Stomach (tissue), 9 donors: ENCODE data around the gene PEX10. TPM values are rescaled to one million over a fixed set of nuclear protein-coding genes. Genes with fewer than 3 reads are reported as not detected.

ENCODE experiments used
- DNase-seq, 2 donors: peaks; one replicate each; pipeline versions ENCODE4 v3.0.0 to v3.0.0-alpha.2; 2013 to 2019
- H3K27ac ChIP-seq, 5 donors: fragments of 200-600 bp in 4 of 5; sonication (generic) in 4 of 5; one replicate each; pipeline ENCODE4 v1.5.1; 2013 to 2019; ENCODE audit warnings: mild to moderate bottlenecking in 1 of 5, moderate library complexity in 1 of 5
- H3K27me3 ChIP-seq, 3 donors: fragments of 200-600 bp; sonication (generic); one replicate each; pipeline ENCODE4 v1.5.1; 2017 to 2019; ENCODE audit warnings: mixed run types in 1 of 3
- H3K36me3 ChIP-seq, 4 donors: fragments of 200-600 bp; sonication (generic); 1 replicate in 3 of 4; 2 replicates in 1 of 4; pipeline ENCODE4 v1.5.1; 2016 to 2019
- H3K4me1 ChIP-seq, 4 donors: fragments of 200-600 bp; sonication (generic); one replicate each; pipeline ENCODE4 v1.5.1; 2016 to 2019
- H3K4me3 ChIP-seq, 4 donors: fragments of 200-600 bp; sonication (generic) in 3 of 4; one replicate each; pipeline ENCODE4 v1.5.1; 2016 to 2019; ENCODE audit warnings: mild to moderate bottlenecking in 1 of 4
- H3K9me3 ChIP-seq, 4 donors: fragments of 200-600 bp; sonication (generic); one replicate each; pipeline ENCODE4 v1.5.1; 2016 to 2019
- EP300 ChIP-seq: sonication (generic); formaldehyde crosslinking; IDR thresholded peaks from one replicate; pipeline ENCODE4 v1.6.1; 2017; ENCODE audit warnings: antibody characterized with exemption
- POLR2A ChIP-seq, 4 donors: fragments of 450-650 bp; IDR thresholded peaks; one replicate each; pipeline ENCODE4 v1.6.1; 2016; ENCODE audit warnings: antibody characterized with exemption in 4 of 4, control low read depth in 2 of 4, mild to moderate bottlenecking in 1 of 4, moderate library complexity in 1 of 4
- POLR2AphosphoS5 ChIP-seq, 3 donors: sonication (generic); formaldehyde crosslinking; IDR thresholded peaks; one replicate each; pipeline ENCODE4 v1.6.1; 2016; ENCODE audit warnings: antibody characterized with exemption in 3 of 3
- WGBS, 5 donors: extraction: QIAGEN DNeasy Blood & Tissue Kit in 3 of 5; methylation state at CpG; one replicate each; pipeline versions ENCODE4 v1.1.5 to v1.1.7; 2013 to 2018; 5-methylcytosine and 5-hydroxymethylcytosine counted together
- intact Hi-C: fragments of 100-400 bp; cut with DNase I; formaldehyde crosslinking; loops from one replicate; pipeline ENCODE4 v1.15.1; 2023; ENCODE audit warnings: low total_unique reads
- polyA plus RNA-seq, 3 donors: library from polyadenylated mRNA; stranded (reverse); fragments of 200-250 nt; gene quantifications; one replicate each; pipeline ENCODE4 v1.2.3, GENCODE V29; 2013
- total RNA-seq, 5 donors: library from RNA; depleted of rRNA; stranded (reverse); fragments of >200 nt; gene quantifications; one replicate each; pipeline versions ENCODE4 v1.1.0 to v1.2.3, GENCODE V29; 2014 to 2016
- TF ChIP-seq, protein P1 (sequence below), 7 experiments: fragments of 450-650 bp in 4 of 7; fragments of 200-600 bp in 3 of 7; sonication (generic) in 3 of 7; IDR thresholded peaks; one replicate each; pipeline ENCODE4 v1.5.1; 2016 to 2019; ENCODE audit warnings: antibody characterized with exemption in 7 of 7, control low read depth in 2 of 7, mild to moderate bottlenecking in 1 of 7
- donor health status: healthy with polysubstance abuse.
- donor health status: Bipolar disorder and iron deficiency.
- donor health status: healthy.

The PEX10 gene
- total and polyA plus RNA-seq, 8 donors: 0.87 to 27.2 (median 15.7) TPM

DNA sequence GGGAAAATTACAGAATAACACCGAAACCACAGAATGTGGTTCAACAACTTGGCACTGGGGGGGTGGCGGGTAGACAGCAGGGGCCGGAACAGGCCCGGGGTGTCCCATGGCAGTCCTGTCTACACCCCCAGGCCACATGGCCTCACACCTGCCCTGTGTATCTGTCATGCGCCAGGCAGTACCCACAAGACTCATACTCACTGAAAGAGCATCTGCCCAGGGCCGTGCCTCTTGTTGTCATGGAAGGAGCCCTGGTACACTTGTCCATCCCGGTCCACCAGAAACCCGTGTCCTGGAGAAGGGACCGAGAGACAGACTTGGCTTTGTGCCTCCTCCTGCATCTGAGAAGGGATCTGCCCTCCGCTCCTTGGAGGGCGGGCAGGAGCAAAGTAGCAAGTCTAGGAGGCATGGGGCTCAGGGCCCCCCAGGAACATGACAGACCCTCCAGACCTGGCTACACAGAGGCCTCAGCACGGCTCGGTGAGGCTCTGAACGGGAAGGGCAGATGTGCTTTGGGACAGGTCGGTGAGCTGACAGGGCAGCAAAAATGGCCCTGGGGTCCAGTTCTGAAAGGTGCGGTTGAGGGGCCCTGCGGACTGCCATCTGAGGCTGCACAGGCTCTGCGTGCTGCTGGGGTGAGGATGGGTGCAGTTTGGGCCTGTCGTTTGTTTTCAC, 26.6 kb downstream of the PEX10 start:
- H3K9me3 ChIP-seq: no peaks in the 10 kb centered on the region
- 89 to 94% (median 92%) methylated on average over 15 to 19 of the region's 19 CpGs for WGBS, 5 donors
- H3K27me3 ChIP-seq: no peaks in the 10 kb centered on the region
- DNase-seq: no peak
- intact Hi-C loops: no loop called here
- no peak for TF ChIP-seq POLR2A (IDR thresholded peaks at IDR 0.05)
- TF ChIP-seq, protein P1, sequence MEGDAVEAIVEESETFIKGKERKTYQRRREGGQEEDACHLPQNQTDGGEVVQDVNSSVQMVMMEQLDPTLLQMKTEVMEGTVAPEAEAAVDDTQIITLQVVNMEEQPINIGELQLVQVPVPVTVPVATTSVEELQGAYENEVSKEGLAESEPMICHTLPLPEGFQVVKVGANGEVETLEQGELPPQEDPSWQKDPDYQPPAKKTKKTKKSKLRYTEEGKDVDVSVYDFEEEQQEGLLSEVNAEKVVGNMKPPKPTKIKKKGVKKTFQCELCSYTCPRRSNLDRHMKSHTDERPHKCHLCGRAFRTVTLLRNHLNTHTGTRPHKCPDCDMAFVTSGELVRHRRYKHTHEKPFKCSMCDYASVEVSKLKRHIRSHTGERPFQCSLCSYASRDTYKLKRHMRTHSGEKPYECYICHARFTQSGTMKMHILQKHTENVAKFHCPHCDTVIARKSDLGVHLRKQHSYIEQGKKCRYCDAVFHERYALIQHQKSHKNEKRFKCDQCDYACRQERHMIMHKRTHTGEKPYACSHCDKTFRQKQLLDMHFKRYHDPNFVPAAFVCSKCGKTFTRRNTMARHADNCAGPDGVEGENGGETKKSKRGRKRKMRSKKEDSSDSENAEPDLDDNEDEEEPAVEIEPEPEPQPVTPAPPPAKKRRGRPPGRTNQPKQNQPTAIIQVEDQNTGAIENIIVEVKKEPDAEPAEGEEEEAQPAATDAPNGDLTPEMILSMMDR (IDR thresholded peaks at IDR 0.05): no peak
- no peak for TF ChIP-seq POLR2AphosphoS5 (IDR thresholded peaks at IDR 0.05)
- TF ChIP-seq EP300: no peak
- H3K4me1 ChIP-seq: peaks cover 13 to 24% (median 19%) of the 10 kb centered on the region in 4 donors
- no peak overlapping the region for H3K27ac ChIP-seq
- H3K4me3 ChIP-seq: no peak overlapping the region
- peaks cover 0 to 18% (median 11%) of the 10 kb centered on the region in 4 donors for H3K36me3 ChIP-seq

DNA sequence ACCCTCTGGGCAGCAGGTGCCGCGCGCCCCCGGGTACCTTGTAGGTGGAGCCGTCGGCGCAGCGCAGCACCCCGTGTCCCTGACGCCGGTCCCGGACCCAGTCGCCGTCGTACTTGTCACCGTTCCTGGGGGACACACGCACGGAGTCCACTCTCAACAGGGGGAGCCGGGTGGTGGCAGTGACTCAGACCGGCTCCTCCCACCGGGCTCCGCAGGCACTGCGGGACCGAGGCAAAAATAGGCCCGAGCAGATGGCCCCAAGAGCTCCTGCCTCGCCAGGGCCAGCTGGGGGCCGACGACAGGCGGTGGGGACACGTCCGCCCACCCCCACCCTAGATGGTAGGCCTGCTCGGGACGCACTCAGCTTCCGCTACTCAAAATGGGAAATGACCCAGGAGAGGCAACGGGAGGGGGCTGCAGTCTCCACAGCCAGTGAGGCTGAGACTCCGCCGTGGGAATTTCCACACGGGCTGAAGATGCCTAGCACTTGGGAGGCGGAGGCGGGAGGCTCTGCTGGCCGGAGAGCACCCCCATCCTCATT, 27.4 kb downstream of the PEX10 start:
- no peak for DNase-seq
- Histone ChIP-seq H3K4me3 (no peak overlapping the region), H3K36me3 (peaks cover 0 to 18% (median 11%) of the 10 kb centered on the region in 4 donors), H3K27ac (no peak overlapping the region), H3K27me3 (no peaks in the 10 kb centered on the region), H3K4me1 (peaks cover 6 to 17% (median 12%) of the 10 kb centered on the region in 4 donors), H3K9me3 (no peaks in the 10 kb centered on the region)
- TF ChIP-seq EP300: no peak
- TF ChIP-seq, protein P1 (IDR thresholded peaks at IDR 0.05): no peak
- TF ChIP-seq POLR2AphosphoS5 (IDR thresholded peaks at IDR 0.05): no peak
- TF ChIP-seq POLR2A (IDR thresholded peaks at IDR 0.05): no peak
- intact Hi-C loops: loop anchor here (5.0 kb wide), 1 partner anchor 188 kb away; no protein-coding TSS in a partner anchor
- 76 to 88% (median 78%) methylated on average over 4 to 41 of the region's 41 CpGs for WGBS, 5 donors

DNA sequence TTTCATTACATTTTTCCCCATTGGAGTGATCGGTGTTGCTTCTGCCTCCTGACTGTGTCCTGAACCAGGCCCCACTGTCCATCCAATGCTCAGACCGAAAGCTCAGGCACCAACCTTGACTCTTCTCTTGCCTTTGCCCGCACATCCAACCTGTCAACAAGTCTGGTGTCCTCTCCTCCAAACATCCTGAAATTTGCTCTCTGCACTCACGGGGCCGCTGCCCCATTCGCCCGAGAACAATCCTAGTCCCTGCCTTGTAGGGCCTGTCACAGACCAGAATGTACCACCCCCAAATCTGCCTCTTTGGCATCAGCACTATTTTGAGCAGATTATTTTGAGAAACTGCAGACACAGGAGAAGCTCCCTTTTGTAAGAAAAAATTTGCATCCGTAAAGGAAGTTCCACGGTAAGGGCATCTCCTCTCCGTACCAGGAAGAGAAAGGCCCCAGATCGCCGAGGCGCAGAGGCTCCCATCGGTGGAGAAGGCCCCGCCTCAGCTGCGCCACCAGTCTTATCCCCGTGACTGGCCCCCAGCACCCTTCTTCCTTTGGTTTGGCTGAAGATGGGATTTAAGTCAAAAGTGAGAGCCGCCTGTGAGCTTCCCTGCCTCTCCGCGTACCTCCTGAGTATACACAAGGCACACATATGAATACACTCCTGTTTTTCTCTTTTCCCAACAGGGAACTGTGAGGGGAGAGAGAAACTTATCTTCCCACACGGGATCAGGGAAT, 28.1 kb downstream of the PEX10 start:
- Histone ChIP-seq H3K27ac (no peak overlapping the region), H3K36me3 (peaks cover 0 to 18% (median 11%) of the 10 kb centered on the region in 4 donors), H3K4me3 (no peak overlapping the region), H3K9me3 (no peaks in the 10 kb centered on the region), H3K4me1 (peaks cover 6 to 13% (median 10%) of the 10 kb centered on the region in 4 donors), H3K27me3 (no peaks in the 10 kb centered on the region)
- TF ChIP-seq POLR2A (IDR thresholded peaks at IDR 0.05): no peak
- intact Hi-C loops: loop anchor here (5.0 kb wide), 1 partner anchor 187 kb away; no protein-coding TSS in a partner anchor
- WGBS, 5 donors: 88 to 92% (median 91%) methylated on average over 21 of the region's 21 CpGs
- DNase-seq: no peak

DNA sequence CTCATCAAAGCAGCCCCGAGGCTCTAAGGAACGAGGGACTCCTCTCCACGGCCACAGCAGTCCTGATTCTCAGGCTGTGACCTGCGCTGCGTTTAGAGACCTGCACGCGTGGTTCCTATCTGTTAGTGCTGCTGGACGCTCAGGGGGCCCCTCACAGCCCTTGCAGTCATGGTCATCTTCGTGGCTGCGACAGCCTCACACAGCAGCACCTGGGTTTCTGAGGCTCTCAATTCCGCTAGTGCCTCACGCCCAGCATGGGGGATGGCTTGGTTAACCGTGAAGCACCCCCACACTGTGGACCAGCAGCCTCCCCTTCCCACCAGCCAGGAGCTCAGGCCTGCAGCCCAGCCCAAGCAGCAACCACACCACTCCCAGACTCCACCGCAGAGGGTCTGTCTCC, 28.8 kb downstream of the PEX10 start:
- 87 to 92% (median 91%) methylated on average over 14 of the region's 14 CpGs for WGBS, 5 donors
- H3K27ac ChIP-seq: no peak overlapping the region
- peaks cover 0 to 18% (median 11%) of the 10 kb centered on the region in 4 donors for H3K36me3 ChIP-seq
- intact Hi-C loops: loop anchor here (5.0 kb wide), 1 partner anchor 186 kb away; no protein-coding TSS in a partner anchor
- no peaks in the 10 kb centered on the region for H3K9me3 ChIP-seq
- TF ChIP-seq, protein P1 (IDR thresholded peaks at IDR 0.05): no peak
- TF ChIP-seq EP300 (no peak), POLR2A (IDR thresholded peaks at IDR 0.05) (no peak), POLR2AphosphoS5 (IDR thresholded peaks at IDR 0.05) (no peak)
- no peaks in the 10 kb centered on the region for H3K27me3 ChIP-seq
- H3K4me1 ChIP-seq: peaks cover 6 to 13% (median 10%) of the 10 kb centered on the region in 4 donors
- H3K4me3 ChIP-seq: no peak overlapping the region
- no peak for DNase-seq
